ENCODE measurements around the gene CCPG1.
A peak's percentile ranks its signal among the peaks of the same experiment; 100 is the strongest.

The CCPG1 gene

DNA sequence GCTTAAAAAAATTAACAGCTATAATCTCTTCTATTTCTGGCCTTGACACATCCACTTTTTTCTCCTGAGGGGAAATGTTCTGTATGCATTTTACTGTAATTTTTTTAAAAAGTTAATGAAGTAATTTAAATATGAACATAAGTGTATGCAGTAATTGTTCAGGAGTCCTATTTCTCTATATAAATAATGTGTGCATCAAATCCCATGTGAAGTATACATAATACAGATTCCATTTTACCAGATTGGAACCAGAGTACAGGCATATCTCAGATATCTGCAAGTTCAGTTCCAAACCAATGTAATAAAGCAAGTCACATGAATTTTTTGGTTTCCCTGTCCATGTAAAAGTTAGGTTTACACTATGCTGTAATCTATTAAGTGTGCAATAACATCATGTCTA is 26.6 kb downstream of the CCPG1 start:
- no peak for DNase-seq (ENCODE audit: low read depth)

DNA sequence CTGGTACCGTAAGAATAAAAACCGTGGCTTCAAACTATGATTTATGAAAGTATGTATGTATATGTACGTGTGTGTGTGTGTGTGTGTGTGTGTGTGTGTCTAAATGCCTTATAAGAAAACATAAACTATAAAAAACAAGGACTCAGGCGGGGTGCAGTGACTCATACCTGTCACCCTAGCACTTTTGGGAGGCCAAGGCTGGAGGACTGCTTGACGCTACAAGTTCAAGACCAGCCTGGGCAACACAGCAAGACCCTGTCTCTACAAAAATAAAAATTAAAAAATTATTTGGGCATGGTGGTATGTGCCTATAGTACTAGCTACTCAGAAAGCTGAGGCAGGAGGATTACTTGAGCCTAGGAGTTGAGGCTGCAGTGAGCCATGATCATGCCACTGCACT is 29.1 kb downstream of the CCPG1 start:
- DNase-seq (ENCODE audit: low read depth): no peak

GRCh38 chr15:55372701-55373440 is 35.3 kb downstream of the CCPG1 start:
- no peak for DNase-seq (ENCODE audit: low read depth)

DNA sequence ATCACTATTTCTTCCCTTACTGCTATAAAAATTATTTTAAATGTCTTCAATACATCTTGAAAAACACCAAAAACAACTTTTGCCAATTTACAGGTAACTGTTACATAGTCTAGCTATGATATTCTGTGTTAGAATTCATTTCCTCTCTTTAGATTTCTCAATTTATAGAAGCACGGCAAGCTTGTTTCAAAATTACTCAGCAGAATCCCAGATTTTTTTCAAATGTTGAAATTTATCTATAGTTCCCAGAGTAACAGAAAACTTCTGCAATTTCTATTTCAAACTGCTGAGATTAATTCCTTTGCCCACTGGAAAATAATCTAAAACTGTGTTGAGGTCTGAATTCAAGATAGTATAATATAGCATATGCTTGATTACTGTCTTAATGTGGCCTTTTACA is 41.2 kb downstream of the CCPG1 start:
- DNase-seq (ENCODE audit: low read depth): no peak

GRCh38 chr15:55362641-55363040 is 45.5 kb downstream of the CCPG1 start:
- DNase-seq (ENCODE audit: low read depth): no peak

DNA sequence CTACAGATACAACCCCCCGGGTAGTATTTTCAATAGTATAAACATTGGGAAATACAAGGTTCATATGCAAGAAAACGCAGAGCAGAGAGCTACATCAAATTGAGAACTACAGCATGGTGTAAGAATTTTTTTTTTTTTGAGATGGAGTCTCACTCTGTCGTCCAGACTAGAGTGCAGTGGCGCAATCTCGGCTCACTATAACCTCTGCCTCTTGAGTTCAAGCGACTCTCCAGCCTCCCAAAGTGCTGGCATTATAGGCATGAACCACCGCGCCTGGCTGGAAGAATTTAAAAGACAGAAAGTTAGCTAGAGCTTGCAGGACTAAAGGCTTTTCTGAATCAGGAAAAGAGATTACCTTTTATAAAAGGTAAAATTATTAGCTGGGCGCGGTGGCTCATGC is 47.1 kb downstream of the CCPG1 start:
- no peak for DNase-seq (ENCODE audit: low read depth)

DNA sequence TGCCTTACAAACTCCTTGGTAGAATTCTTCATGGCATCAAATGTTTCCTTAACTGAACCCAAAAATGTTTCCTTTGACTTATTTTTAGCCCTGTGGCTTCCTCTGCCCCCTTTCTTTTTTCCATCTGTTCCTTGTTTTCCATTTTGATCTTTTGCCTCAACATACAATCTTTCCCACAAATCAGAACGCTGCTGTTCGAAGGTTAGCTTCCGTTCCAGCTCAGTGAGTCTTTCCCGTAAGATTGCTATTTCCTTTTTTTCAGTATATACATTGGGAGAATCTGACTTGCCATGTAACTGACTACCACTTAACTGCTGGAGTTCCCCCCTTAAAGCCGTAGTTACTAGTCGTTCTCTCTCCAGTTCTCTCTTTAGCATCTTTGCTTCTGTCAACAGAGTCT is 47.9 kb downstream of the CCPG1 start:
- DNase-seq (ENCODE audit: low read depth): no peak

- DNase-seq (ENCODE audit: low read depth): no peak
Observed at GRCh38 chr15:55358471-55358870, 49.7 kb downstream of the CCPG1 start.

DNA sequence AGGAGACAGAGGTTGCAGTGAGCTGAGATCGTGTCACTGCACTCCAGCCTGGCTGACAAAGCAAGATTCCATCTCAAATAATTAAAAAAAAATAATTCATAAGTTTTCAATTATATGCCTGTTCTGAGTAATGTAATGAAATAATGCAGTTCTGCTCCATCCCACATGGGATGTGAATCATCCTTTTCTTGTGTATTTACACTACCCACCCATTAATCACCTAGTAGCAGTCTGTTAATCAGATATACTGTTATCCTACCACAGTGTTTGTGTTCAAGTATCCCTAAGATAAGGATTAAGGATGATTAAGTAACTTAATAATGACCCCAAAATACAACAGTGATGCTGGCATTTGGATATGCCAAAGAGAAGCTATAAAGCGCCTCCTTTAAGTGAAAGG is 50.4 kb downstream of the CCPG1 start:
- DNase-seq (ENCODE audit: low read depth): peak; percentile 3

DNA sequence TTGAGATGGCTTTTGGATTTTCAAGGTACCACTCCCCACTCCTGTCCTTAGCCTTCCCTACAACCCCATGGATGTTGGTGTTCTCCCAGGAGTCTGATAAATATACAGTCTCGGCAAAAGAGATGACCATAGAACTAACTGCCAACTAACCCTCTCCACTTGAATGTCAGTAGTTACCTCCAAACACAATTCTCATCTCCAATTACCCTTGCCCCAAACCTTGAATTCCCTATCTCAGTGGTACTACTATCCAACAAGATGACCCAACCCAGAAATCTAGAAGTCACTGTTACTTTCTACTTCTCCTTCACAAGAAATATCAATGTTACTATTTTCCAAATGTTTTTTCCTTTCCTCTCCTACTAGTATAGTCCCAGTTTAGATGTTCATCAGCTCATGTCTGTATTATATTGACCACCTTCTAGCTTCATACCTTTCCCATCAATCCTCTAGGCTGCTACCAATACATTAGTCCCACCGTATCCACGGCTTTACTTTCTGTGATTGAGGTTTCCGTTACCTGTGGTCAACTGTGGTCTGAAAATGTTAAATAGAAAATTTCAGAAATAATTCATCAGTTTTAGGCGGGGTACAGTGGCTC is 51.1 kb downstream of the CCPG1 start:
- DNase-seq (ENCODE audit: low read depth): no peak

DNA sequence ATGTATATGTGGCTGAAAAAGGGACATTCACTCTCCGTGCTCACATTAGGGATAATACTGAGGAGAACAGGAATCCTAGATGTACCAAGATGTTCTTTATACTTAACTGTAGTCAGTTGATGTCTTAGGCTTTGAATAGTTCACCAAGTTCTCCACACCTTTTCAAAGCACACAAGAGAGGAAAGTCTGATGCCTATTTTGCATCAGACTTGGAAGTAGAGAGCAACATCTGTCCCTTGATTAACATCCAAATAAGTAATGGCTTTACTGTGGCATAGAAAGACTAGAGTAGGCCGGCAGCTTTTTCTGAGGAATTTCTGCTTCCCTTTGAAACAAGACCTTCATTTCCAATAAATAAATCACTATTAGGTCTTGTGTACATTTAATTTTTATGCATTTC is 55.1 kb downstream of the CCPG1 start:
- DNase-seq (ENCODE audit: low read depth): no peak

DNA sequence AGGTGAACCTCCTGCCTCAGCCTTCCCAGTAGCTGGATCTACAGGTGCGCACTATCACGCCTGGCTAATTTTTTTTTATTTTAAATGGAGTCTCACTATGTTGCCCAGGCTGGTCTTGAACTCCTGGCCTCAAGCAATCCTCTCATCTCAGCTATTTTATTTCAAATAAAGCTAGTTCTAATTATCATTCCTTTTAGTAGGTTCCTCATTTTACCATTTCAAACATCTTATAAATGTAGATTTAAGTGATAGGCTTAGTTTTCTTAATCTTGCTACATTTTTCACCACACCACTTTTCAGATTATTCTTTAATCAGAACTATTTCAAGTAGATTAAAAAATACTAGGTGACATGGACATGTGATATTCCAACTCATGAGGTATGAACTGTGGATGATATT is 58.9 kb downstream of the CCPG1 start:
- no peak for DNase-seq (ENCODE audit: low read depth)

DNA sequence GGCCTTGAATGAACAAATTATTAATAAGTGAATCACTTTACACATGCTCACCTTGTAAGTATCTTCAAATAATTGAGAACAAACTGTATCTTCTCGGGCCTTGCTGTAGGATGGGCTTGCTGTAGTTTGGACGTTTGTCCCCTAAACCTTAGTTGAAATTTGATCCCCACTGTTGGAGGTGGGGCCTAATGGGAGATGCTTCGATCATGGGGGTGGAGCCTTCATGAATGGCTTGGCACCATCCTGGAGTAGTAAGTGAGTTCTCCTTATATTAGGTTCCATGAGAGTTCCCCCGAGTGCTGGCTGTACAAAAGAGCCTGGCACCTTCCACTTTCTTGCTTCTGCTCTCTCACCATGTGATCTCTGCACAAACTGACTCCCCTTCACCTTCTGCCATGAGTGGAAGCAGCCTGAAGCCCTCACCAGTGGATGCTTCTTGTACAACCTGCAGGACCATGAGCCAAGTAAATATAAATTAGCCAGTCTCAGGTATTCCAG is 59.8 kb downstream of the CCPG1 start:
- DNase-seq (ENCODE audit: low read depth): no peak

GRCh38 chr15:55344206-55344605 is 64.0 kb downstream of the CCPG1 start:
- DNase-seq (ENCODE audit: low read depth): no peak

DNA sequence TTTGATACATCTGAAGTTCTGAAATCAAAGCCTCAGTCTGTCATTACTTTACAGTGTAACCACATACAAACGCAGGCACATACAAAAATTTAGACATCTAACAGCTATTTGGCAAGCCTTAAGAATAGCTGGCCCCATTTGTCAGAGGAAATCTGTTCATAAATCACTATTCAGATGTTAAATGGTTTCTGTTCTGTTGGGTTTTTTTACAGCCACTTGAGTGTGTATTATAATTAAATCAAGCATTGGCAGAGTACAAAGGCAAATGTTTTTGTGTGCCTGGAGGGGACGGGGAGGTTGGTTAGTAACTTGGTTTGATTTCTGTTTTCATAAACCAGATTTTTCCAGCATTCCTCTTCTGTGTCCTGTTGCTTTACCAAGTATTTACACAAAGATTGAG is 65.0 kb downstream of the CCPG1 start:
- DNase-seq (ENCODE audit: low read depth): no peak

GRCh38 chr15:55337160-55337559 is 71.0 kb downstream of the CCPG1 start:
- no peak for DNase-seq (ENCODE audit: low read depth)

- DNase-seq (ENCODE audit: low read depth): no peak
Observed at GRCh38 chr15:55334997-55335396, 73.2 kb downstream of the CCPG1 start.

DNA sequence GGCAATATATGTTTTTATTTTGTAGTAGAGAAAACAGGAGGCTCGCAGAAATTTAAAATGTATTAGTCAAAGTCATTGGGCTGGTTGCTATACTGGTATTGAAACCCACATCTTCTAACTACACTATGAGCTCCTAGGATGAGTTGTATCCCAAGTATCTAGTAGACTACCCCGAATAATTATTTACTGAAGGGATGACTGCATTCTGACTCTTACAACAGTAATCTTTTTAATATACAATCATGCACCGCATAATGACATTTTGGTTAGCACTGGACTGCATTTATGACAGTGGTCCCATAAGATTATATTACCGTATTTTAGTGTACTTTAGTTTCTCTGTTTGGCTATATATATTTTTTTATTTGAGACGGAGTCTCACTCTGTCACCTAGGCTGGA is 73.8 kb downstream of the CCPG1 start:
- no peak for DNase-seq (ENCODE audit: low read depth)

GRCh38 chr15:55327387-55327786 is 80.8 kb downstream of the CCPG1 start:
- no peak for DNase-seq (ENCODE audit: low read depth)

GRCh38 chr15:55322467-55322866 is 85.7 kb downstream of the CCPG1 start:
- DNase-seq (ENCODE audit: low read depth): no peak

GRCh38 chr15:55320963-55321362 is 87.2 kb downstream of the CCPG1 start:
- no peak for DNase-seq (ENCODE audit: low read depth)

GRCh38 chr15:55320238-55320550 is 88.0 kb downstream of the CCPG1 start:
- no peak for DNase-seq (ENCODE audit: low read depth)

- peak; percentile 9 for DNase-seq (ENCODE audit: low read depth)
Observed at GRCh38 chr15:55319537-55320237, 88.5 kb downstream of the CCPG1 start.
